ENCODE results near the gene GAD1.

GRCh38 chr2:170836027-170836426 is 19.3 kb downstream of the GAD1 start:
- TF ChIP-seq CTCF (IDR thresholded peaks at IDR 0.05) (no peak), CHD2 (IDR thresholded peaks at IDR 0.05; ENCODE audit: low read length, partially characterized antibody) (no peak), NFIC (IDR thresholded peaks at IDR 0.05; ENCODE audit: borderline replicate concordance) (no peak), POLR2AphosphoS5 (IDR thresholded peaks at IDR 0.05; ENCODE audit: low read depth, low read length) (no peak), TCF12 (IDR thresholded peaks at IDR 0.05) (no peak), GABPA (IDR thresholded peaks at IDR 0.05; ENCODE audit: low read depth) (no peak), USF2 (IDR thresholded peaks at IDR 0.05; ENCODE audit: borderline replicate concordance, low read depth, low read length) (no peak)

All from SK-N-SH (cell line).